ENCODE measurements around the gene GLS. TPM values are rescaled to one million over a fixed set of nuclear protein-coding genes. Genes with fewer than 3 reads are reported as not detected.
"Not testable (repeated sequence)": the region's sequence is repeated elsewhere in the genome, so short reads cannot be mapped to it uniquely, and the experiment has no call there.

The GLS gene
- total RNA-seq, 5 donors from 2014 or later (not counting 1 experiment from before 2014, with no cell fraction given): 192 to 233 (median 209) TPM

- Histone ChIP-seq H3K4me3 (ENCODE audit: control insufficient read depth in 1 of 2, extremely low read depth in 1 of 2, low read length in 1 of 2) (no peak overlapping the region), H3K27ac (ENCODE audit: low read length) (peak overlapping the region; percentile 65), H3K27me3 (replicated peaks in 1 of 2; ENCODE audit: control insufficient read depth in 2 of 2, extremely low read depth in 1 of 2, insufficient read depth in 2 of 2, low read length in 1 of 2) (no peaks in the 10 kb centered on the region), H3K36me3 (ENCODE audit: control insufficient read depth in 2 of 2, extremely low read depth in 1 of 2, insufficient read depth in 1 of 2, low read length in 1 of 2) (no peaks in the 10 kb centered on the region), H3K9me3 (no peaks in the 10 kb centered on the region), H3K4me1 (ENCODE audit: control insufficient read depth in 1 of 2, extremely low read depth in 1 of 2, insufficient read depth in 2 of 2, low read length in 2 of 2) (peaks cover 6 to 14% of the 10 kb centered on the region in 2 experiments)
- Mint-ChIP-seq H3K27ac (no peak overlapping the region), H3K36me3 (no peaks in the 10 kb centered on the region), H3K4me1 (peaks cover 7 to 17% (median 11%) of the 10 kb centered on the region in 3 donors), H3K4me3 (peak overlapping the region; percentile 6 to 57 (median 43)), H3K9me3 (no peaks in the 10 kb centered on the region), H3K27me3 (no peaks in the 10 kb centered on the region)
- CTCF ChIA-PET: interaction anchor here (0.6 to 2.3 kb wide), 25 partner anchors 10 to 168 kb away, joined by 3 to 19 read pairs (median 5); partner anchors contain the start of gene GLS (in 1 of the 2)
- ATAC-seq (replicated peaks in 1 of 4) (peak; percentile 73 to 90 (median 78)), DNase-seq (peak in 24 of 35 experiments; percentile 5 to 63 (median 24))
- POLR2A ChIA-PET: interaction anchor here (0.5 to 1.6 kb wide), 10 partner anchors 11 to 147 kb away, joined by 3 to 6 read pairs (median 3); partner anchors contain the start of gene GLS (in 1 of the 2)
- no CpG with 5 or more reads among the region's 2 CpGs for WGBS (ENCODE audit: insufficient coverage)
These were observed 67.2 kb downstream of the GLS start for GRCh38 chr2:190947711-190948251.

GRCh38 chr2:190948671-190949070 is 68.0 kb downstream of the GLS start:
- peak overlapping the region; percentile 32 for H3K27ac ChIP-seq (ENCODE audit: low read length)
- peaks cover 6 to 14% of the 10 kb centered on the region in 2 experiments for H3K4me1 ChIP-seq (ENCODE audit: control insufficient read depth in 1 of 2, extremely low read depth in 1 of 2, insufficient read depth in 2 of 2, low read length in 2 of 2)
- H3K9me3 Mint-ChIP-seq: no peaks in the 10 kb centered on the region
- H3K9me3 ChIP-seq: no peaks in the 10 kb centered on the region
- WGBS (ENCODE audit: insufficient coverage): 86% methylated on average over 2 of the region's 2 CpGs
- POLR2A ChIA-PET: interaction anchor here (0.7 to 1.6 kb wide), 4 partner anchors 11 to 67 kb away, joined by 3 to 6 read pairs (median 4); partner anchors contain the start of gene GLS (in 1 of the 2)
- H3K27ac Mint-ChIP-seq: no peak overlapping the region
- H3K4me3 Mint-ChIP-seq: no peak overlapping the region
- peaks cover 6 to 15% (median 11%) of the 10 kb centered on the region in 3 donors for H3K4me1 Mint-ChIP-seq
- no peaks in the 10 kb centered on the region for H3K27me3 Mint-ChIP-seq
- no peaks in the 10 kb centered on the region for H3K36me3 Mint-ChIP-seq
- DNase-seq (no peak), ATAC-seq (replicated peaks in 1 of 4) (no peak)
- H3K36me3 ChIP-seq (ENCODE audit: control insufficient read depth in 2 of 2, extremely low read depth in 1 of 2, insufficient read depth in 1 of 2, low read length in 1 of 2): no peaks in the 10 kb centered on the region
- H3K4me3 ChIP-seq (ENCODE audit: control insufficient read depth in 1 of 2, extremely low read depth in 1 of 2, low read length in 1 of 2): no peak overlapping the region
- CTCF ChIA-PET: interaction anchor here (1.2 to 2.3 kb wide), 9 partner anchors 10 to 165 kb away, joined by 4 to 19 read pairs (median 7); partner anchors contain the start of gene GLS (in 1 of the 2)
- H3K27me3 ChIP-seq (replicated peaks in 1 of 2; ENCODE audit: control insufficient read depth in 2 of 2, extremely low read depth in 1 of 2, insufficient read depth in 2 of 2, low read length in 1 of 2): no peaks in the 10 kb centered on the region

DNA sequence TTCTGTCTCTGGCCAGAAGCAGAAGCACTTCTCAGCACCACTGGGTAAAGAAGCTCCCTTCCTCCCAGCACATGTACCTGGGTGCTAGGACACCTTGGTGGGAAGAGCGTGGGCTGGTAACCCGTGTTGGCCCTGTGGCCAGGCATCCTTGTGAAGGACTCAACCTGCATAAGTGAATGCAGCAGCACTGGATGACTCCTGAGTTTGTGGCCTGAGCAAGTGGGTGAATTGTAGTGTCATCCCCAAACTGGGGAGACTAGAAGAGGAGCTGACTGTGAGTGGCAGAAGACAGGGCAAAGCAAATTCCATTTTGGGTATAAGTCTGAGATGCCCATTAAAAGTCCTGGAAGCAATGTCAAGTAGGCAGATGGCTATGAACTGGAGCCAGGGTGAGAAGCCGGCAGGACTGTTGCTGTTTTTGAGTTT is 70.0 kb downstream of the GLS start:
- no peaks in the 10 kb centered on the region for H3K27me3 ChIP-seq (replicated peaks in 1 of 2; ENCODE audit: control insufficient read depth in 2 of 2, extremely low read depth in 1 of 2, insufficient read depth in 2 of 2, low read length in 1 of 2)
- peaks cover 0 to 8% (median 2%) of the 10 kb centered on the region in 3 donors for H3K4me1 Mint-ChIP-seq
- H3K4me3 Mint-ChIP-seq: no peak overlapping the region
- no peaks in the 10 kb centered on the region for H3K9me3 Mint-ChIP-seq
- ChIA-PET POLR2A (interaction anchor here (0.5 to 1.1 kb wide), 2 partner anchors 68 to 465 kb away, joined by 3 to 5 read pairs; no protein-coding TSS in a partner anchor), CTCF (no interaction called here)
- DNase-seq (no peak), ATAC-seq (replicated peaks in 1 of 4) (no peak)
- peaks cover 10% of the 10 kb centered on the region for H3K36me3 Mint-ChIP-seq
- no peak overlapping the region for H3K4me3 ChIP-seq (ENCODE audit: control insufficient read depth in 1 of 2, extremely low read depth in 1 of 2, low read length in 1 of 2)
- 94% methylated on average over 3 of the region's 3 CpGs for WGBS (ENCODE audit: insufficient coverage)
- H3K4me1 ChIP-seq (ENCODE audit: control insufficient read depth in 1 of 2, extremely low read depth in 1 of 2, insufficient read depth in 2 of 2, low read length in 2 of 2): peaks cover 6 to 14% of the 10 kb centered on the region in 2 experiments
- no peaks in the 10 kb centered on the region for H3K36me3 ChIP-seq (ENCODE audit: control insufficient read depth in 2 of 2, extremely low read depth in 1 of 2, insufficient read depth in 1 of 2, low read length in 1 of 2)
- no peaks in the 10 kb centered on the region for H3K27me3 Mint-ChIP-seq
- no peaks in the 10 kb centered on the region for H3K9me3 ChIP-seq
- H3K27ac ChIP-seq (ENCODE audit: low read length): no peak overlapping the region
- H3K27ac Mint-ChIP-seq: no peak overlapping the region

DNA sequence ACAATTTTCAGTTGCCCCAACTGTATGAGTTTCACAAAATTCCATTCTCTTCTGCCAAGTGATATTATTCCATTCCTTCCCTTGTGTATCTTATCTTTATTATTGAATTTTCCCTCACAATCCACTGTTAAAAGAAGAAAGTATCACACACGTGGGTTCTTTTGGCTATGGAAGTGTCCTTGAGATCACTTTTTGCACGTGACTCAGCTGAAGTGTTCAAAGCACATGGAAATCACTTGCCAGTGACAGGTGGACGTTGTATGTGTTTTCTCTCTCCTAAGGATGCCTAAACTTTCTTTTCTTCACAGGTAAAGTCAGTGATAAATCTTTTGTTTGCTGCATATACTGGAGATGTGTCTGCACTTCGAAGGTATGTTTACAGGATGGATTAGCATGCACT is 72.6 kb downstream of the GLS start:
- no peak overlapping the region for H3K27ac Mint-ChIP-seq
- ATAC-seq (replicated peaks in 1 of 4) (no peak), DNase-seq (no peak)
- no peaks in the 10 kb centered on the region for H3K27me3 ChIP-seq (replicated peaks in 1 of 2; ENCODE audit: control insufficient read depth in 2 of 2, extremely low read depth in 1 of 2, insufficient read depth in 2 of 2, low read length in 1 of 2)
- H3K27me3 Mint-ChIP-seq: no peaks in the 10 kb centered on the region
- no peak overlapping the region for H3K4me3 ChIP-seq (ENCODE audit: control insufficient read depth in 1 of 2, extremely low read depth in 1 of 2, low read length in 1 of 2)
- ChIA-PET POLR2A (no interaction called here), CTCF (no interaction called here)
- no CpG with 5 or more reads among the region's 4 CpGs for WGBS (ENCODE audit: insufficient coverage)
- peaks cover 6 to 13% (median 9%) of the 10 kb centered on the region in 3 donors for H3K4me1 Mint-ChIP-seq
- peaks cover 33% of the 10 kb centered on the region for H3K36me3 Mint-ChIP-seq
- H3K4me3 Mint-ChIP-seq: no peak overlapping the region
- peaks cover 3 to 6% of the 10 kb centered on the region in 2 experiments for H3K4me1 ChIP-seq (ENCODE audit: control insufficient read depth in 1 of 2, extremely low read depth in 1 of 2, insufficient read depth in 2 of 2, low read length in 2 of 2)
- peaks cover 0 to 4% (median 3%) of the 10 kb centered on the region in 3 donors for H3K9me3 Mint-ChIP-seq
- no peaks in the 10 kb centered on the region for H3K36me3 ChIP-seq (ENCODE audit: control insufficient read depth in 2 of 2, extremely low read depth in 1 of 2, insufficient read depth in 1 of 2, low read length in 1 of 2)
- H3K27ac ChIP-seq (ENCODE audit: low read length): no peak overlapping the region
- no peaks in the 10 kb centered on the region for H3K9me3 ChIP-seq

GRCh38 chr2:190959911-190960788 is 79.5 kb downstream of the GLS start:
- Mint-ChIP-seq H3K27me3 (no peaks in the 10 kb centered on the region), H3K9me3 (peaks cover 0 to 6% (median 4%) of the 10 kb centered on the region in 3 donors), H3K4me3 (no peak overlapping the region), H3K27ac (peak overlapping the region; percentile 17 to 35), H3K4me1 (peaks cover 34 to 47% (median 41%) of the 10 kb centered on the region in 3 donors), H3K36me3 (peaks cover 72% of the 10 kb centered on the region)
- Histone ChIP-seq H3K36me3 (ENCODE audit: control insufficient read depth in 2 of 2, extremely low read depth in 1 of 2, insufficient read depth in 1 of 2, low read length in 1 of 2) (peaks cover 0 to 37% of the 10 kb centered on the region in 2 donors), H3K27me3 (replicated peaks in 1 of 2; ENCODE audit: control insufficient read depth in 2 of 2, extremely low read depth in 1 of 2, insufficient read depth in 2 of 2, low read length in 1 of 2) (no peaks in the 10 kb centered on the region), H3K4me1 (ENCODE audit: control insufficient read depth in 1 of 2, extremely low read depth in 1 of 2, insufficient read depth in 2 of 2, low read length in 2 of 2) (peaks cover 0 to 3% of the 10 kb centered on the region in 2 experiments), H3K4me3 (ENCODE audit: control insufficient read depth in 1 of 2, extremely low read depth in 1 of 2, low read length in 1 of 2) (no peak overlapping the region), H3K9me3 (no peaks in the 10 kb centered on the region), H3K27ac (ENCODE audit: low read length) (no peak overlapping the region)
- CTCF ChIA-PET: interaction anchor here (0.6 to 1.5 kb wide), 6 partner anchors 12 to 641 kb away, joined by 3 to 7 read pairs (median 4); no protein-coding TSS in a partner anchor
- ATAC-seq (replicated peaks in 1 of 4) (peak in 1 of 4 experiments; percentile 28), DNase-seq (no peak)
- WGBS (ENCODE audit: insufficient coverage): 100% methylated on average over 1 of the region's 5 CpGs
- POLR2A ChIA-PET: interaction anchor here (0.6 to 1.2 kb wide), 11 partner anchors 12 to 737 kb away, joined by 3 to 7 read pairs (median 4); no protein-coding TSS in a partner anchor

- not testable (repeated sequence) for H3K27me3 ChIP-seq (replicated peaks in 1 of 2; ENCODE audit: control insufficient read depth in 2 of 2, extremely low read depth in 1 of 2, insufficient read depth in 2 of 2, low read length in 1 of 2); H3K27ac ChIP-seq (ENCODE audit: low read length); H3K9me3 Mint-ChIP-seq; H3K9me3 ChIP-seq; ATAC-seq (replicated peaks in 1 of 4); DNase-seq; H3K27me3 Mint-ChIP-seq; H3K4me3 Mint-ChIP-seq; H3K4me1 ChIP-seq (ENCODE audit: control insufficient read depth in 1 of 2, extremely low read depth in 1 of 2, insufficient read depth in 2 of 2, low read length in 2 of 2); H3K4me3 ChIP-seq (ENCODE audit: control insufficient read depth in 1 of 2, extremely low read depth in 1 of 2, low read length in 1 of 2)
- 80% methylated on average over 3 of the region's 5 CpGs for WGBS (ENCODE audit: insufficient coverage)
- peak overlapping the region; percentile 17 to 64 for H3K27ac Mint-ChIP-seq
- ChIA-PET POLR2A (interaction anchor here (0.5 to 0.7 kb wide), 5 partner anchors 18 to 224 kb away, joined by 3 to 6 read pairs (median 3); no protein-coding TSS in a partner anchor), CTCF (interaction anchor here (0.7 to 1.5 kb wide), 3 partner anchors 13 to 177 kb away, joined by 3 to 7 read pairs (median 4); no protein-coding TSS in a partner anchor)
- peaks cover 64% of the 10 kb centered on the region for H3K36me3 Mint-ChIP-seq
- H3K36me3 ChIP-seq (ENCODE audit: control insufficient read depth in 2 of 2, extremely low read depth in 1 of 2, insufficient read depth in 1 of 2, low read length in 1 of 2): peaks cover 0 to 47% of the 10 kb centered on the region in 2 donors
- peaks cover 35 to 52% (median 39%) of the 10 kb centered on the region in 3 donors for H3K4me1 Mint-ChIP-seq
These were observed 80.5 kb downstream of the GLS start for GRCh38 chr2:190961117-190961516.

All from T-cell (primary cell).